Fibroblast of the conjunctiva (primary cell): ENCODE results near the gene TGM2.

Experiments used
- DNase-seq: peaks from one replicate; pipeline ENCODE4 v3.0.0-alpha.2; 2010; ENCODE audit warnings: low read depth

The TGM2 gene

DNA sequence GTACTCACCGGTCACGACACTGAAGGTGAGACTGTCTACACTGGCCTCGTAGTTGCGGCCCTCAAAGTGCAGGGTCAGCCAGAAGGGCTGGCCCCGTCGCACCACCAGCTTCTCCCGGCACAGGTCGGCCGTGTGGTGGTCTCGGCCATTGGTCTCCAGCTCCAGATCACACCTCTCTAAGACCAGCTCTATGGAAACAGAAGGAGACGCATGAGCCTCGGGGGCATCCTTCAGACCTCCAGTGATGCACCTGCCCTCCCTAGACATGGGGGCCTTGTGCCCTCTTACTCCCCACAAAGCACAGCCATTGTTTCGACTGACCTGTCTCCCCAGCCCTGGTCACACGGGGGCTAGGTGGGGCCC lies 3.7 kb downstream of the TGM2 start:
- no peak for DNase-seq

DNA sequence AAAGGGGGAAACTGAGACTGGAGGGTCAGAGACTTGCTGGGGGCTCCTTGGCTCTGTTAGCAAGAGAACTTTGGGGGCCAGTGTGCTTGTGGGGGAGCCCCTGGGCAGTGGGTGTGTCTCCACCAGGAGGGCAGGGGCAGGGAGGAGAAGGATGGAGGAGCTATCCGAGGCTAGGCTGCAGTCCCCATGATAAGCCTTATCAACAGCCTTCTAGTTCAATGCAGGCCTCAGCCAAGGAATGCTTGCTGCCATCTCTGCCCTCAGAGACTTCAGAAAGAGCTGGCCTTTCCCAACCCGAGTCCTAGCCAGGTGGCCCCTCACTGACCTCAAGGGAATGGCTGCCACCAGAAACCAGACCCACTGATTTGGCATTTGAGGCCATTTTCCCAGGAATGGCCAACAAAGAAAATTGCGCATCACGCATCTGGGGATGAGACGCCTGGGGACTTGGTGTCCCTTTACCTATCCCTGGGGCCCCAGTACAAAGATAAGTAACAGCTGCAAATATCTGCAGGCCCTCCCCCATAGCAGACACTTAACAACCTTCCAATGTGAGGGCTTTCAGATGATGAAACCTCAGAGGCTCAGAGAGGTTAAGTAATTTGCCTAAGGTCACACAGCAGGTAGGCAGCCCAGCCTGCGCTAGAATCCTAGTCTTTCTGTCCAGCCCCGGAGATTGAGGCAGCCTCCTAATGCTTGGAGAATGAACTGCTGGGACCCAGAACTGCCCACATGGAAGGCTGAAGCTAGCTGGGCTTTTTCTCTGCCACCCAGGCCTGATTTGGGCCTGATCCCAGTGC lies 4.9 kb downstream of the TGM2 start:
- DNase-seq: no peak

GRCh38 chr20:38159566-38159956 lies 5.5 kb downstream of the TGM2 start:
- no peak for DNase-seq

DNA sequence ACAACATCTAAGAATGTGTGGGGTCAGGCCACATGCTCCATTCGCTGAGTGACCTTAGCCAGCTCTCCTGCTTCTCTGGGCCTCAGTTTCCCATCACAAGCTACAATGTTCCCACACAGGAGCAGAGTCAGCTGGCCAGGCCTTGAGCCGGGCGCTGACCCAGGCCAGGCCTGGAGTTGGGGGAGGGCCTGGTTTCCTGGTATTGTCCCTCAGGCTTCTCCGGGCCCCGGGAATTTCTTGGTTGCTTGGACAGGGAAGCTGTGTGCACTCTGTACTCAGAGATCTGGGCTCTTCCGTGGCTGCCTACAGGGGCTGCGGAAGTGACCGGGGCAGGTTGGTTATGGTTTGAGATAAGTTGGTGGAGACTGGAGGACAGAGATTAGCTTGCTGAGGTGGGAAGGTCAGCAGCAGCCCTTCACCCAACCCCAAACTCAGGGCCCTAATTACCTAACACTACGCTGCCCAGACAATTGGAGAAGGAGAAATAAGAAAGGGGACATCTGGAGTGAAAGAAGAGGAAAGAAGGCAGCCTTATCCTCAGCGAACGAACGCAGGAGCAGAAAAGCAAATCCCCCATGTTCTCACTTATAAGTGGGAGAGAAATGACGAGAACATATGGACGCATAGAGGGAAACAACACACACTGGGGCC lies 6.2 kb downstream of the TGM2 start:
- DNase-seq: no peak

DNA sequence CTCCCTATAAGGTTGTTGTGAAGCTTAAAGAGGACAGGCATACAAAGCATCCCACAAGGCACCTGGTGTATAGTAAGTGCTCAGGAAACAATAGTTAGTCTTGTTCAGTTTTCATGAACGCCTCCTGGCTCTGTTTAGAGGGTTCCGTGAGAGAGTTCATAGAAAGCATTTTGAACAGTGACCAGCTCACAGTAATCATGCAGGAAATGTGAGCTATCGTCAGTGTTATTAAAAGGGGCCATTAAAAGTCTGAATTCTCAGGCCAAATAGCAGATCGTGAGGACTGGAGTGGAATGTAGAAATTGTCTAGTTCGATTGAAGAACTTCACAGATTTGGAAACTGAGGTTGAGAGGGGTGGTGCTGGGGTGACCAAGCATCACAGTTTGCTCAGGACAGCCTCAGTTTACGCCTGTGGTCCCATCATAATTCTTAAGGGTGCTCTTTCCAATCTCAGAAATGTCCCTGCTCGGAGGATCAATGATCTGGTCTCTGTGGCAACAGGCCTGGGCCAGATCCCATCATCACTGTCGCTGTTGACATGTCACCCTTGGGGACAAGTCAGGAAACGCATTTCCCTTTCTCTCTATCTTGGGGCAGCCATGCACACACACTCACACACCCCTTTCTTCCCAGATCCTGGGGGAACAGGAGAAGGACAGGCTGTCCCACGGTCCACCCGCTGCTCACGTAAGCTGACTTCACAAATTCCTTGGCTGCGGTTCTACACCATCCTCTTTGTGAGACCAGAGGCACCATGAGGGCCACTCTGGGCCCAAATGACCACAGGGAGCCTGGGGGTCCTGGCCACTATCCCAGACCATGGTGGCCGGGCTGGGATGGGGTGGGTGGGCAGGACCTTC lies 7.2 kb downstream of the TGM2 start:
- DNase-seq: no peak

DNA sequence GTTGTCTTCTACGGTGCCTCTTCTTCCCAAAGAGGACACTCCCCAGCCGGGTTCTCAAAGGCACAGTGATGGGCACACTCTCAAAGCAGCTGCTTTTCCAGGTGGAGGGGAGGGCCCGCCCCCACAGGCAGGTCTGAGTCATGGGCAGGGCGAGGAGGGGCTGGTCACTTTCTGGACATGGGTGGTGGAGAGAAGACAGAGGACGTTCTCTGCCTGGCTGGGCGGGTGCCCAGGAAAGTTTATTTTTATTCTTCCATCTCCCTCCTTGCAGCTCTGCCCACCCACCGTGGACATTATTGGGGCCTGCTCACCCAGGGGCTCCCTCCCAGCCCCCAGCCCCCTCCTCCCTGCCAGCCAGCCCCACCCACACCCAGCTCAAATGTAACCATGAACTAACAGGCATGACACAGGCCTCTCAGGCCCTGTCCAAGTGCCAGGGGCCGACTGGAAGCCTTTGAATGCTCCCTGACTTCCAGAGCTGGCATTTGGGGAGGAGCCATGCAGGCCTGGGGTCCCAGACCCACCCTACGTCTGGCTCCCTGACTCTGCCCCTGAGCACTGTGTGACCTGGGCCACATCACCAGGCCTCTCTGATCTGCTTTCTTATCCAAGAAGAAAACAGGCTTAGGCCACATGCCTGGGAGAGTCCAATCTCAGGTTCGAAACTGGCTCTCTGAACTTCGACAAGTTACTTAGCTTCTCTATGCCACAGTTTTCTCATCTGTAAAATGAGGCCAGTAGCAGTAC lies 8.0 kb downstream of the TGM2 start:
- no peak for DNase-seq

DNA sequence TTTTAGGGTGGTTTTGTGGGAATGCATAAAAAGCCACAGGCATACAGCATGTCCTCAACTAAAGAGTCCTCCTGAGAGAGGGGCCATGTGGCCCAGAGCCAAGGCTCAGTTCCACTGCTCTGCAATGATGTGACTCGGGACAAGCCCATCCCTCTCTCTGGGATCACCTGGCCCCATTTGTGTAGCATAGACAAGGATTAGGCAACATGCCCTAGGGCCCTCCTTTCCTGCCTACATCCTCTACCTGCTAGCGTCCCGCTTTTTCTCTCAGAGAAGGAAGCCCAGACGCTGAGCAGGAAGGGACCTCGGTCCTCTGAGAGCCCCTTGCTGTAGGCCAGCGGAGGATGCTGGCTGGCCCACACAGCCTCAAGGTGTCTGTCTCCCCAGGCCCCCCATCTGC lies 8.8 kb downstream of the TGM2 start:
- DNase-seq: no peak

DNA sequence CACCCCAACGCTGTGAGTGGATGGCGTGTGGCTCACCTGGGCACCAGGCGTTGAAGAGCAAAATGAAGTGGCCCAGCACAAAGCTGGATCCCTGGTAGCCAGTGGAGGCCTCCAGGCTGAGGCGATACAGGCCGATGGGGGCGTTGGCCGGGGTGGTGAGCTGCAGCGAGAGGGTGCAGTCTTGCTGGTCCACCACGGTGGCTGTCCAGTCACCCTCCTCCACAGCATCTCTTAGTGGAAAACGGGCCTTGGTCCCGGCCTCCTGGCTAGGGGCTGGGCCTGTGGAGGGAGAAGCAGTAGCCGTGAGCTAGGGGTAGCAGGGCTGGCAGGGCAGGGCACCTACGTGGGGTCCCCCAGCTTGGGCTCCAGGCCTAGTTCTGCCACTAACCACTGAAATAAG lies 9.3 kb downstream of the TGM2 start:
- no peak for DNase-seq

DNA sequence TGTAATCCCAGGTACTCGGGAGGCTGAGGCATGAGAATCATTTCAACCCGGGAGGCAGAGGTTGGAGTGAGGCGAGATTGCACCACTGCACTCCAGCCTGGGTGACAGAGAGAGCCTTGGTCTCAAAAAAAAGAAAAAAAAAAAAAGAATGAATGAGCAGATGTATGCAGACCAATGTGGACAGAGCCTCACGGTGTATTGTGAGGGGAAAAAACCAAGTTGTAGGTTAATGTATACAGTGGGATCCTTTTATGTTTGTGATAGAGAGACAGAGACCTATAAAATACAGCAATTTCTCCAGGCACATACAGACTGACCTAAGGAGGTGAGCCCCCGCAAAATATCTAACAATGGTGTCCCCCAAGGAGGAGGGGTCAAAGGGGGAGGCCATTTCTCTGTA lies 11.7 kb downstream of the TGM2 start:
- DNase-seq: no peak

DNA sequence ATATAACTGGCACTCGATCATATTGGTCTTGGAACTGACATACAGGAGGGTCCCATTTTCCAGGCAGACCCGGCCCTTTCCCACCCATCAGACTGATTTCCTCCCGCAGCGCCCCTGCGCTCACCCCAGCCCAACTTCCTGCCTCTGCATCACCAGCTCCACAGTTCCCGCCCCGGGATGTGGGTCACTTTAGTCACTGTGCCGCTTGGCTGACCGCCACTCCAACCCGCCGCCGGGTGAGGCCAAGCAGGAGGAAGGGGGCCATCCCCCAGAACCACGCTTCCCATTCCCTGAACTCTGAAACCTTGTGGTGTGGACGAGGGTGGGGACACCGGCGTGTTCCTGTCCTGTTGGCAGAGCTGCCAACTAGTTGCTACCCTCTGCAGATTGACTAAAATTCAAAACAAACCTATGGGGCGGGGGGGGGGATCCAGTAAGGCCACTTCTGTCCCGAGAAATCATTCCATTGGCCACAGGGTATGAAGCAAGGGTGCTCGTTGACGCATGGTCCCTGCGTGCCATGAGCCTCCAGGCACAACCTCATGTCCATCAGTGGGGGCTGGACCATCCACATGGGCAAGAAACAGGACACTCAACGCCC lies 12.3 kb downstream of the TGM2 start:
- DNase-seq: no peak

- DNase-seq: no peak
Measured at GRCh38 chr20:38152175-38152620, 12.9 kb downstream of the TGM2 start.

- DNase-seq: no peak
Measured at GRCh38 chr20:38151455-38151854, 13.6 kb downstream of the TGM2 start.

DNA sequence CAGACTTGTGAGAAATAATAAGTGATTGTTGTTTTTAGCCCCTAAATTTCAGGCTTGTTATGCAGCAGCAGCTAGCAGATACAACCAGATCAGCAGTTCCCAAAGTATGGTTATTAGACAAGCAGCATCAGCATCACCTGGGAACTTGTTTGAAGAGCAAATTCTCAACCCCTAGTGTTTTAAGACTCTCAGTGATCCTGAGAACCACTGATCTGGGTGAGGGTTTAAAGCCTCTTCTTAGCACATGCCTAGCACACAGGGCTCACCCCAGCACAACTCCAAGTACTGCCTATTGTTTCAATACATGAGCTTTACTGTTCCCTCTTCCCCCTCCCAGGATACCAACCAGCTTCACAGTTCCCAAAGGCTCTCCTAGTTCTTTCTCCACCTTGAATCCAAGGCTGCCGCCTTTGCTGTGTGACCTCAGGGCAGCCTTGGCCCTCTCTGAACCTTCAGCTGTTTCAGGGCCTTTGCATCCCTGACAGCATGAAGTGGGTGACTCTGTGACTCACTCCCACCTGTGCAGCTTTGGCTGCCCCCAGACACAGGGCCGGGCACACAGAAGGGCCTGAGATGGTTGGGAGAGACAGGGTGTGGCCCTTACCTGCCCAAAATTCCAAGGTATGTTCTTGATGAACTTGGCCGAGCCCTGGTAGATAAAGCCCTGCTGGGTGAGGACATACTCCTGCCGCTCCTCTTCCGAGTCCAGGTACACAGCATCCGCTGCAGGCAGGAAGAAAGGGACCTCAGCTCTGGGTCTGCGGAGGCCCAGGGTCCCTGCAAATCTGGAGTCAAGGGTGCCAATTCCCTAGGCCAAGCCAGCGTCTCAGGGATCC lies 14.5 kb downstream of the TGM2 start:
- DNase-seq: no peak

DNA sequence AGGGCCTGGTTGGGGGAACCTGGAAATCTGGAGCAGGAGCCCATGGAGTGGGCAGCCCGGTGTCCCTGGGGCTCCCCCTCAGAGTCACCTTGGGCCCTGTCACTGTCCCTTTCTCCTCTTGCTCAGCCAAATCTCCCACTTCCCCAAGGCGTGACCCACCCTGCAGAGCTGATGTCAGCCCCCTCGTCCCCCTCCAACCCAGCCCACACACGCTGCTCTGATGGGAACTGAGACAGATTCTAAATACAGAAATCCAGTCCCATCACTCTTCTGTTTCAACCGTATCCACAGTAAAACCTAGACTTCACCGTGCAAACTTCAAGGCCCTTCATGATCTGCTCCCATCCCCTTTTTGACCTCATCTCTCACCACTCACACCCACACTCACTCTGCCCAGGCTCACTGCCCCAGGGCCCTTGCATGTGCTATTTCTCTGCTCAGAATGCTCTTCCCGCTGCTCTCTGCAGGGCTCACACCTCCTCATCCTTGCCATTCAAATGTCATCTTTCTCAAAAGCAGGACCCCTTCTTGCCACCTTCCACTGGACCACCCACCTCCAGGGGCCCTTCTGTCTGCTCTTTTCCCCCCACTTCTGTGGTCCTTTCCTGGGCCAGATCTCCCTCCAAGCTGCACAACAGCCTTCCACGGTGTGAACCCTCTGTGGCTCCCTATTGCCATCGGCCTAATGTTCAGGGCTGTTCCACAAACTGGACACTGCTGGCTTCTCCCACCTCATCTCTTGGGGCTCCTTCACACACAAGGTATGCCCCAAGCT lies 16.6 kb downstream of the TGM2 start:
- no peak for DNase-seq

GRCh38 chr20:38147751-38148150 lies 17.3 kb downstream of the TGM2 start:
- DNase-seq: no peak

DNA sequence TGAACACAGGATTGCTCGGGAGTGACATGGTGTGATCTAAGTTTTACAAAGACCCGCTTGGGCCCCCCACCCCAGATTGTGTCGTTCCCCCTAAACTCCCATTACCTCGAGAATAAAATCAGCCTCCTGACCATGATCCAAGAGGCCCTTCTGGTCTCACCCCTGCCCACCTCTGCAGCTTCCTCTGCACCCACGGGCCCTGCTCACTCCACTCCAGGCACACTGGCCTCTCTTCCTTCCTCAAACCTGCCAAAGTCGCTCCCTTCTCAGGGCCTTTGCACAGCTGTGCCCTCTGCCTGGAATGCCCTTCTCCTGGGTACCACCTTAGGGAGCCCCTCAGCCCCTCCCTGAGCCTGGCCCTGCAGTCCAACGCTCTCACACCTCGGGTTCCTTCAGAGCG lies 17.9 kb downstream of the TGM2 start:
- no peak for DNase-seq

- DNase-seq: no peak
Measured at GRCh38 chr20:38146628-38147027, 18.4 kb downstream of the TGM2 start.

- DNase-seq: no peak
Measured at GRCh38 chr20:38146156-38146555, 18.9 kb downstream of the TGM2 start.

GRCh38 chr20:38145729-38146075 lies 19.4 kb downstream of the TGM2 start:
- DNase-seq: no peak
